Measurements from ENCODE around the gene SLC5A5. TPM values are rescaled to one million over a fixed set of nuclear protein-coding genes. Genes with fewer than 3 reads are reported as not detected.
"Not testable (repeated sequence)": the region's sequence is repeated elsewhere in the genome, so short reads cannot be mapped to it uniquely, and the experiment has no call there.

Gene SLC5A5
- total and polyA plus RNA-seq, 3 donors from 2014 or later, result 0.79 to 1.4 (median 1.1) TPM

DNA sequence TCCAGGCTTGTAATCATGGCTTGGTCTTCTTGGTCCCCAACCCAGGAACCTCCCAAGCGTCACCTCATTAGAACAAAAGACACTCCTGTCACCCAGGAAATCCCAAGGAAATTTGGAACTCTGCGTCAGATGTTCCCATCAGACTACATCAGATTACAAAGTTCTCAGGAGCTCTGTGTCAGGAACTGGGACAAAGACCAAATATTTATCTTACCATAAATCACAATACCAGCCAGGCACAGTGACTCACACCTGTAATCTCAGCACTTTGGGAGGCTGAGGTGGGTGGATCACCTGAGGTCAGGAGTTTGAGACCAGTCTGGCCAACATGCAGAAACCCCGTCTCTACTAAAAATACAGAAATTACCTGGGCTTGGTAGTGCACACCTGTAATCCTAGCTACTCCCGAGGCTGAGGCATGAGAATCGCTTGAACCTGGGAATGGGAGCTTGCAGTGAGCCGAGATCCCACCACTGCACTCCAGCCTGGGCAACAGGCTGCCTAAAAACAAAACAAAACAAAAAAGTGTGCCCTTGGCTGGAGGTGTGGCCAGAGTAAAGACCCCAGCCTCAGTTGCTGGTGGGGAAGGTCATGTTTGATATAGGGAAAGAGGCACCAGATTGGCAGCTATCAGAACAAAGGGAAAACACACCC, 44.3 kb downstream of the SLC5A5 start:
- no peak overlapping the region for H3K4me3 ChIP-seq
- no peak for DNase-seq
- H3K27ac ChIP-seq, result no peak overlapping the region
- H3K27me3 ChIP-seq, result no peaks in the 10 kb centered on the region
- H3K36me3 ChIP-seq (ENCODE audit: low read depth, missing control alignments), result no peaks in the 10 kb centered on the region
- TF ChIP-seq, protein P1, sequence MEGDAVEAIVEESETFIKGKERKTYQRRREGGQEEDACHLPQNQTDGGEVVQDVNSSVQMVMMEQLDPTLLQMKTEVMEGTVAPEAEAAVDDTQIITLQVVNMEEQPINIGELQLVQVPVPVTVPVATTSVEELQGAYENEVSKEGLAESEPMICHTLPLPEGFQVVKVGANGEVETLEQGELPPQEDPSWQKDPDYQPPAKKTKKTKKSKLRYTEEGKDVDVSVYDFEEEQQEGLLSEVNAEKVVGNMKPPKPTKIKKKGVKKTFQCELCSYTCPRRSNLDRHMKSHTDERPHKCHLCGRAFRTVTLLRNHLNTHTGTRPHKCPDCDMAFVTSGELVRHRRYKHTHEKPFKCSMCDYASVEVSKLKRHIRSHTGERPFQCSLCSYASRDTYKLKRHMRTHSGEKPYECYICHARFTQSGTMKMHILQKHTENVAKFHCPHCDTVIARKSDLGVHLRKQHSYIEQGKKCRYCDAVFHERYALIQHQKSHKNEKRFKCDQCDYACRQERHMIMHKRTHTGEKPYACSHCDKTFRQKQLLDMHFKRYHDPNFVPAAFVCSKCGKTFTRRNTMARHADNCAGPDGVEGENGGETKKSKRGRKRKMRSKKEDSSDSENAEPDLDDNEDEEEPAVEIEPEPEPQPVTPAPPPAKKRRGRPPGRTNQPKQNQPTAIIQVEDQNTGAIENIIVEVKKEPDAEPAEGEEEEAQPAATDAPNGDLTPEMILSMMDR (IDR thresholded peaks at IDR 0.05), result no peak
- TF ChIP-seq POLR2A (IDR thresholded peaks at IDR 0.05), result no peak
- 91% methylated on average over 6 of the region's 6 CpGs for WGBS, 2 donors
- H3K9me3 ChIP-seq, result no peaks in the 10 kb centered on the region
- H3K4me1 ChIP-seq, result no peaks in the 10 kb centered on the region
- intact Hi-C loops (cut with DNase I; ENCODE audit: low total_unique reads), result no loop called here

DNA sequence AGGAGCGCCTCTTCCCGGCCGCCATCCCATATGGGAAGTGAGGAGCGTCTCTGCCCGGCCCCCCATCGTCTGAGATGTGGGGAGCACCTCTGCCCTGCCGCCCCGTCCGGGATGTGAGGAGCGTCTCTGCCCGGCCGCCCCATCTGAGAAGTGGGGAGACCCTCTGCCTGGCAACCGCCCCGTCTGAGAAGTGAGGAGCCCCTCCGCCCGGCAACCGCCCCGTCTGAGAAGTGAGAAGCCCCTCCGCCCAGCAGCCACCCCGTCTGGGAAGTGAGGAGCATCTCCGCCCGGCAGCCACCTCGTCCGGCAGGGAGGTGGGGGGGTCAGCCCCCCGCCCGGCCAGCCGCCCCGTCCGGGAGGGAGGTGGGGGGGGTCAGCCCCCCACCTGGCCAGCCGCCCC, 46.4 kb downstream of the SLC5A5 start:
- H3K27me3 ChIP-seq; DNase-seq; H3K4me3 ChIP-seq; H3K9me3 ChIP-seq; H3K27ac ChIP-seq; intact Hi-C loops (cut with DNase I; ENCODE audit: low total_unique reads); H3K36me3 ChIP-seq (ENCODE audit: low read depth, missing control alignments); H3K4me1 ChIP-seq: not testable (repeated sequence)
- WGBS, 2 donors, result 81 to 83% methylated on average over 3 to 12 of the region's 30 CpGs

DNA sequence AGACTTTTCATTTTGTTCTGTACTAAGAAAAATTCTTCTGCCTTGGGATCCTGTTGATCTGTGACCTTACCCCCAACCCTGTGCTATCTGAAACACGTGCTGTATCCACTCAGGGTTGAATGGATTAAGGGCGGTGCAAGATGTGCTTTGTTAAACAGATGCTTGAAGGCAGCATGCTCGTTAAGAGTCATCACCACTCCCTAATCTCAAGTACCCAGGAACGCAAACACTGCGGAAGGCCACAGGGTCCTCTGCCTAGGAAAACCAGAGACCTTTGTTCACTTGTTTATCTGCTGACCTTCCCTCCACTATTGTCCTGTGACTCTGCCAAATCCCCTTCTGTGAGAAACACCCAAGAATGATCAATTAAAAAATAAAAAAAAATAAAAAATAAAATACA, 47.4 kb downstream of the SLC5A5 start:
- H3K4me1 ChIP-seq; H3K36me3 ChIP-seq (ENCODE audit: low read depth, missing control alignments); H3K27ac ChIP-seq; intact Hi-C loops (cut with DNase I; ENCODE audit: low total_unique reads); H3K4me3 ChIP-seq; H3K27me3 ChIP-seq; H3K9me3 ChIP-seq; DNase-seq: not testable (repeated sequence)
- WGBS, 2 donors, result 52% methylated on average over 5 of the region's 5 CpGs

GRCh38 chr19:17920527-17920926, 48.8 kb downstream of the SLC5A5 start:
- no peak overlapping the region for H3K27ac ChIP-seq
- H3K4me3 ChIP-seq, result no peak overlapping the region
- TF ChIP-seq, protein P1 (IDR thresholded peaks at IDR 0.05), result no peak
- H3K27me3 ChIP-seq, result no peaks in the 10 kb centered on the region
- no peak for DNase-seq
- H3K36me3 ChIP-seq (ENCODE audit: low read depth, missing control alignments), result no peaks in the 10 kb centered on the region
- H3K9me3 ChIP-seq, result no peaks in the 10 kb centered on the region
- H3K4me1 ChIP-seq, result no peaks in the 10 kb centered on the region
- intact Hi-C loops (cut with DNase I; ENCODE audit: low total_unique reads), result no loop called here

DNA sequence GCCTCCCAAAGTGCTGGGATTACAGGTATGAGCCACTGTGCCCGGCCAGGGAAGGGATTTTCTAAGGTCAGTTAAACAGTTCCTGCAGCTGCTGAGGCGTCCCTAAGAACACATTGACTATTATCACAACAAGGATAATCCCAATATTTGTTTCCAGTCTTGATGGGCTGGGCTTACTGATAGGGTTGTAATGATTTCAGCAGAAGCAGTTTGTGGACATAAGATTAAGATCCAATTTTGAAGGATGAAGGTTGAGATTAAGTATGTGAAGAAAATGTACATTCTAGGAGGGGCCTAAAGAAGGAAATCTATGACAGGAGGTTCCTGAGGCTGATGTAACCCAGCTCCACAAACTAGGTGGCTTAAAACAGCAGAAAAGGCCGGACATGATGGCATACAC, 50.4 kb downstream of the SLC5A5 start:
- no peak for TF ChIP-seq POLR2A (IDR thresholded peaks at IDR 0.05)
- TF ChIP-seq, protein P1 (IDR thresholded peaks at IDR 0.05), result no peak
- Histone ChIP-seq H3K27me3 (no peaks in the 10 kb centered on the region), H3K4me3 (no peak overlapping the region), H3K9me3 (no peaks in the 10 kb centered on the region), H3K4me1 (no peaks in the 10 kb centered on the region), H3K27ac (no peak overlapping the region), H3K36me3 (ENCODE audit: low read depth, missing control alignments) (no peaks in the 10 kb centered on the region)
- no peak for DNase-seq
- intact Hi-C loops (cut with DNase I; ENCODE audit: low total_unique reads), result no loop called here
- 77 to 84% methylated on average over 3 of the region's 3 CpGs for WGBS, 2 donors

- 76 to 80% methylated on average over 4 of the region's 4 CpGs for WGBS, 2 donors
- Histone ChIP-seq H3K27me3 (no peaks in the 10 kb centered on the region), H3K4me3 (no peak overlapping the region), H3K4me1 (no peaks in the 10 kb centered on the region), H3K36me3 (ENCODE audit: low read depth, missing control alignments) (no peaks in the 10 kb centered on the region), H3K9me3 (no peaks in the 10 kb centered on the region), H3K27ac (no peak overlapping the region)
- no peak for TF ChIP-seq POLR2A (IDR thresholded peaks at IDR 0.05)
- TF ChIP-seq, protein P1 (IDR thresholded peaks at IDR 0.05), result no peak
- DNase-seq, result no peak
- intact Hi-C loops (cut with DNase I; ENCODE audit: low total_unique reads), result no loop called here
Measured at GRCh38 chr19:17926044-17926443, 54.3 kb downstream of the SLC5A5 start.

All from testis (tissue), 3 donors.